Peyer's patch (tissue), 4 donors: ENCODE data around the gene IL17RB.

Experiments used
- POLR2A ChIP-seq, 2 donors: fragments of 450-650 bp; IDR thresholded peaks; one replicate each; pipeline ENCODE4 v1.5.1; 2017; ENCODE audit warnings: antibody characterized with exemption in 2 of 2, mild to moderate bottlenecking in 2 of 2, moderate library complexity in 2 of 2
- TF ChIP-seq, protein P1 (sequence below), 6 experiments: fragments of 450-650 bp in 4 of 6; fragments of 200-600 bp in 2 of 6; sonication (generic) in 1 of 6; IDR thresholded peaks; one replicate each; pipeline ENCODE4 v1.5.1; 2017 to 2019; ENCODE audit warnings: antibody characterized with exemption in 6 of 6, mild to moderate bottlenecking in 3 of 6, moderate library complexity in 1 of 6

DNA sequence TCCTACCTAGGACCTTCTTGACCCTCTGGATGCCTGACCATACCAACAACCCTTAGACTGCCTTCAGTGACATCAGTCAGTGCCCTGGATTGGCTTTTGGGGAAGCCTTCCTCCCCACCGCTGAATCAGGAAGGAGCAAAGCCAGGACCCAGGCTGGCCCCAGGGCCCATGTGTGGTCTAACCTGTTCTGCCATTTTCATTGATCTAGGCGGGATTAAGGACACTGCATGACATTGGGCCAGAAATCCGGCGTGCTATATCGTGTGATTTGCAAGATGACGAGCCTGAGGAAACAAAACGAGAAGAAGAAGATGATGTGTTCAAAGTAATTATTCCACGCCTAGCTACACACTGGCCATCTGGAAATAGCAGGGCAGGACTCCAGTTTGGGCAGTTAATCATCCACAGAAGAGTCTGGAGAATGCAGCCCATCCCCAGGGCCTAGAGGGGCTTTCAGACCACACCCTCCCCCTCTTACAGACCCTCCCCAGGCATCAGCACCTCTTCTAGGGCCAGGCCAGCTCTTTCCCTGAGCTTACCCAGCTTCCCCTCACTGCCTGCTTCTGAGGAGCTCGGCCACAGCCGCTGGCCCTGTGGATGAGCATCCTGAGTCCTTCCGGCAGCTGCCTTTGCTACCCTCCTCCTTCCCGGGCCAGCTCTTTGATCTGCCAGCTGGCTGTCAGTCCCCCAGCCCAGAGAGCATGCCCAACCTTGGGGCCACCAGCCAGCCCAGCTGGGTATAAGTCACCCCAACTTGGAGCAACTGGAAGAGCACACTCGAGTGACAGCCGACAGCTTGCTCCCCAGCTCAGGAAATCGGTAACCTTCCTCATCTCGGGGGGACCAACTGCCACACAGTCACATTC, 46.1 kb upstream of the IL17RB start:
- TF ChIP-seq, protein P1, sequence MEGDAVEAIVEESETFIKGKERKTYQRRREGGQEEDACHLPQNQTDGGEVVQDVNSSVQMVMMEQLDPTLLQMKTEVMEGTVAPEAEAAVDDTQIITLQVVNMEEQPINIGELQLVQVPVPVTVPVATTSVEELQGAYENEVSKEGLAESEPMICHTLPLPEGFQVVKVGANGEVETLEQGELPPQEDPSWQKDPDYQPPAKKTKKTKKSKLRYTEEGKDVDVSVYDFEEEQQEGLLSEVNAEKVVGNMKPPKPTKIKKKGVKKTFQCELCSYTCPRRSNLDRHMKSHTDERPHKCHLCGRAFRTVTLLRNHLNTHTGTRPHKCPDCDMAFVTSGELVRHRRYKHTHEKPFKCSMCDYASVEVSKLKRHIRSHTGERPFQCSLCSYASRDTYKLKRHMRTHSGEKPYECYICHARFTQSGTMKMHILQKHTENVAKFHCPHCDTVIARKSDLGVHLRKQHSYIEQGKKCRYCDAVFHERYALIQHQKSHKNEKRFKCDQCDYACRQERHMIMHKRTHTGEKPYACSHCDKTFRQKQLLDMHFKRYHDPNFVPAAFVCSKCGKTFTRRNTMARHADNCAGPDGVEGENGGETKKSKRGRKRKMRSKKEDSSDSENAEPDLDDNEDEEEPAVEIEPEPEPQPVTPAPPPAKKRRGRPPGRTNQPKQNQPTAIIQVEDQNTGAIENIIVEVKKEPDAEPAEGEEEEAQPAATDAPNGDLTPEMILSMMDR (IDR thresholded peaks at IDR 0.05), result no peak
- no peak for TF ChIP-seq POLR2A (IDR thresholded peaks at IDR 0.05)
